ENCODE measurements around the gene IQGAP3.

- TF ChIP-seq CTCF (IDR thresholded peaks at IDR 0.05) (no peak), POLR2A (IDR thresholded peaks at IDR 0.05) (no peak)
These were observed 72.4 kb downstream of the IQGAP3 start for GRCh38 chr1:156499842-156500542.

Data from body of pancreas (tissue), 4 donors.